Activated CD8-positive, alpha-beta memory T cell treated with anti-CD3 and anti-CD28 coated beads, Interleukin-2, amount 50 U/mL, for 1 hour (primary cell): ENCODE measurements around the gene NOSIP.

Source experiments
- DNase-seq: peaks from one replicate; pipeline ENCODE4 v3.0.0-alpha.2; 2020; ENCODE audit errors: extremely low read depth

Gene NOSIP

GRCh38 chr19:49546825-49547565 lies 33.4 kb downstream of the NOSIP start:
- no peak for DNase-seq

- no peak for DNase-seq
Observed at GRCh38 chr19:49544154-49544553, 36.2 kb downstream of the NOSIP start.

GRCh38 chr19:49543032-49543431 lies 37.3 kb downstream of the NOSIP start:
- no peak for DNase-seq

- no peak for DNase-seq
Observed at GRCh38 chr19:49542446-49542845, 37.9 kb downstream of the NOSIP start.

DNA sequence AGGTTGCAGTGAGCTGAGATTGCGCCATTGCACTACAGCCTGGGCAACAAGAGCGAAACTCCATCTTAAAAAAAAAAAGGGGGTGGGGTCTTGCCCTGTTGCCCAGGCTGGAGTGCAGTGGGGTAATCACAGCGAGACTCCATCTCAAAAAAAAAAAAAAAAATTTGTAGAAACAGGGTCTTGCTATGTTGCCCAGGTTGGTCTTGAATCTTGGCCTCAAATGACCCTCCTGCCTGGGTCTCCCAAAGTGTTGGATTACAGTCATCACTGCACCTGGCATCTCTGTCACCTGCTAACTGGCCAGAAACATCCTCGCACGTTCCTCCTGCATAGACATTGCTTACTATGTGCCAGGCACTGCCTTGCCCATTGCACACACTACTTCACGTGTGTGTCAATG lies 38.4 kb downstream of the NOSIP start:
- no peak for DNase-seq

- DNase-seq: no peak
Observed at GRCh38 chr19:49539192-49539952, 41.0 kb downstream of the NOSIP start.

DNA sequence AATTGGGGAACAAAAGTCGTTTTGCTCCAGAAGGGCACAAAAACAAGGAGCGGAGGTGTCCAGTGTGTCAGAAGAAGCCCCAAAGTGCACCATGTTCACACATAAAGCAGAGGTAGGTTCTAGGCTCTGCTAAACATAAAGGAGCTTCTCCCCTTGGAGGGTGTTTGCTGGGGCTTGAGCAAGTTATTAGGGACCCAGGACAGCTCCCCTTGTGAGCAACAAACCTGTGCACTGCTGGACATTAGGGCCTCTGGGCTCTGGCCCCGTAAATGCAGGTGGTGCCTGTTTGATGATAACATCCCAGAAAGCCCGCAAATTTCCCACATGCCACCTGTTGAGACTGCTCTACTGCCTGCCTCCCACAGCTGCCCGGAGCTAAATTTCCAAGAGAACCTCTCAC lies 41.7 kb downstream of the NOSIP start:
- no peak for DNase-seq

DNA sequence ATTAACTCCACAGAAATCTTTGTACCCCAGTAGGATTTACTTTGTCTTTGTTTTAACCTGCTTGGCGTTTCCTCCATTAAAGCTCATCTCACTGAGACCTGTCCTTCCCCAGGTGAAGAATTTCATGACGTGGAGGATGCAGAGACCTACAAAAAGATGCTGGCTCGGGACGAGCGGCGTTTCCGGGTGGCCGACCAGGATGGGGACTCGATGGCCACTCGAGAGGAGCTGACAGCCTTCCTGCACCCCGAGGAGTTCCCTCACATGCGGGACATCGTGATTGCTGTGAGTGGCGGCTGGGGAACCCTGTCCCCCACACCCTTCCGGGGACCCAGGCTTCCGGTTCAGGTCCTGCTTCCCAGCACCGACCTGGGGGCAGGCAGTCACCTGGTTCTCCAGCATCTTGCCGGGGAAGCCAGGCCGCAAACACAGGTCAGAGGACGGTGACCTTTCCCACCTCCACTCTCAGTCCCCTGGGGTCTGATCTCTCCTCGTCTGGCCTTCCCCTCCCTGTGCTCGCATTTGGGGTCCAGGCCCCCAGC lies 43.4 kb downstream of the NOSIP start:
- no peak for DNase-seq

DNA sequence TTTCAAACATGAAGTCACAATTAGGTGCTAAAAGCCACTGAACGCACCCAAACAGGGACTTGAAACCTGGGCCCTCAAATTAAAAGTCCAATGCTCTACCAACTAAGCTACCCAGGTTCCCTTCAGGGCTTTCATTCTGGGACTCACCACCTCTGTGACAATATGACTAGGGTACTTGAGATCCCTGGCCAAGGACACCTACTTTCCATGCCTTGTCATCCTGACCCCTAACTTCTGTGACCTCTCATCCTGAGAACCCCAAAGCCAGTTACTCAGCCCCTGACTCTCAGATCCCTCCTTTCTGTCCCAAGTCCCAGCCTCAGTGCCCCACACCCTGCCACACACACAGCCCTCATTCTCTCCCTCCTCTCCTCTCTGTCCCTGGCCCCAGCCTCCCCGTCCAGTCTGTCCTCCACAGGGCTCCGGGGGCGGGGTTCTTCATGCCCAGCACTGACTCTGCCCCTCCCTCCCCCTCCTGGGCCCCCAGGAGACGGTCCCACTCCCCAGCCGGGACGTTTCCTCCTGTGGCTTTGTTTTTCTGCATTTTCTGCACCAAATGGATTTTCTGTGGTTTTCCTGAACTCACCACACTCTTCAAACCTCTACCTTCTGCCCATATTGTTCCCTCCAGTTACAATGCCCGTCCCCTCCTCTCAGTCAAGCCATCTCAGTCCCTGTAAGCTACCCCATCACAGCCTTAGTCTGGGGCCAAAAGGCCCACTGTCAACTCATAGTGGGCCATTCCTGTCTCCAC lies 45.5 kb downstream of the NOSIP start:
- no peak for DNase-seq

DNA sequence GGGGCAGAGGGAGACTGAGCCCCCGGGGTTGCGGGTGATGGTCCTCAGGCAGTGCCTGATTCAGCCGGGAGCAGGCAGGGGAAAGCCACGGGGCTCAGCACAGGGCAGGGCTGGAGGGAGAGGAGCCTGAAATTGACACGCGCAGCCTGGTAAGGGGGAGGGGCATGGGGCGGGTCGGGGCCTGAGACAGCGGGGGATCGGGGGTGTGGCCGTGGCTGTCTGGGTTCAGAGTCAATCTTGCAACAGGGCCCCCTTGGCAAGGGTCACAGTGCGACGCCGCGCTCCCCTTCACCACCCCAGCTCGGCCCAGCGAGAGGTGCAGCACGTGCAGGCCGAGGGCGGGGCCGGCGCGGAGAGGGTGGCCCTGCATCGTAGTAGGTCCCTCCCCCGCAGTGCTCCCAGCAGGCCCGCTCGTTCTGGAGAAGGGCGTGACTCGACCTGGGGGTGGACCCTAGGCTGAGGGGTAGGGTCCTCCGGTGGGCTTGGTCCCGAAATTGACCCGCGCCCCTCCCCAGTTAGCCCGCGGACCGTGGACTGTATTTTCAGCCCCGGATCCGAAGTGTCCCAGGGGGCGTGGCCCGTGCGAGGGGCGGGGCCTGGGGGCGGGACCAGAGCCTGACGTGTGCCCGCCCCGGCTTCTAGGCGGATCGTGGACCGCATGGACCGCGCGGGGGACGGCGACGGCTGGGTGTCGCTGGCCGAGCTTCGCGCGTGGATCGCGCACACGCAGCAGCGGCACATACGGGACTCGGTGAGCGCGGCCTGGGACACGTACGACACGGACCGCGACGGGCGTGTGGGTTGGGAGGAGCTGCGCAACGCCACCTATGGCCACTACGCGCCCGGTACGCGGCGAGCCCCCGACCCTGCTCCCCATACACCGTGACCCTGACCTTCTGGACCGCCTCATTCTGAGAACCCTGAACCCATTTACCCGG lies 46.5 kb downstream of the NOSIP start:
- DNase-seq: peak; percentile 45

DNA sequence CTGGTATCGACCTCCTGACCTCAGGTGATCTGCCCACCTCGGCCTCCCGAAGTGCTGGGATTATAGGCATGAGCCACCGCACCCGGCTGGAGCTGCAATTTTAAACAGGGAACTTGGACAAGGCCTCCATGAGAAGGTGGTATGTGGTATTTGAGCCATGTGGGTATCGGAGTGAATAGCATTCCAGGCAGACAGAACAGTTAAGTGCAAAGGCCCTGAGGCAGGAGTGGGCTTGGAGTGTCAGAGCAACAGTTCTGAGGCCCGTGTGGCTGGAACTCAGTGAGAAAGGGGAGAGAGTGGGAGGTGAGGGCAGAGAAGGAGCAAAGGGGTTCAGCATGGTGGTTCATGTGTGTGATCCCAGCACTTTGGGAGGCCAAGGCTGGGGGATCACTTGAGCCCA lies 49.6 kb downstream of the NOSIP start:
- DNase-seq: no peak

- no peak for DNase-seq
Observed at GRCh38 chr19:49528211-49528771, 52.1 kb downstream of the NOSIP start.

DNA sequence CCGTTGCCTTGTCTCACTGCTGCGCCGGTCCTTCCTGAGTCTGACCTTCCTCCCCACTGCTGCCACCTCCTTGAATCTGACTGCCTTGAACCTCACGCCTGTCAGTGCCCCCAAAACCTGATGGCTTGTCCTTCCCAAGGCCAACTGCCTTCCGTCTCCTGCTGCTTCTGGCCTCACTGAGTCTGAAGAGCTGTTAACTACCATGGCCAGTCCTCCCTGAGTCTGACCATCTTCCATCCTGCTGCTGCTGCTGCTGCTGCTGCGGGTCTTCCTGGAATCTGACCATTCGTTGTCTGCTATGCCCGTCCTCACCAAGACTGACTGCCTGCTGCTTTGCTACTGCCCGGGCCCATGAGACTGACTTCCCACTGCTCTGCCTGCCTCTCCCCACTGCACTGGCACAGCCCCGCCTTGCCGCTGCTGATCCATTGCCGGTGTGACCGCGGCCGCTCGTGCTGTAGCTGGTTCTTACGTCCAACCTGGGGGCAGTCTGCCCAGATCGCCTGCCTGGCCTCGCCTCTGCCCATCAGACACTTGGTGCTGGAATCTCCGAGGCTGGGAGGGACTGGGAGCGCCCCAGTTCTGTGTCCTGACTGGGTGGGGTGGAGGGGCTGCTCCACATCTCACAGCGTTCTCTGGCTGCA lies 55.4 kb downstream of the NOSIP start:
- DNase-seq: no peak

DNA sequence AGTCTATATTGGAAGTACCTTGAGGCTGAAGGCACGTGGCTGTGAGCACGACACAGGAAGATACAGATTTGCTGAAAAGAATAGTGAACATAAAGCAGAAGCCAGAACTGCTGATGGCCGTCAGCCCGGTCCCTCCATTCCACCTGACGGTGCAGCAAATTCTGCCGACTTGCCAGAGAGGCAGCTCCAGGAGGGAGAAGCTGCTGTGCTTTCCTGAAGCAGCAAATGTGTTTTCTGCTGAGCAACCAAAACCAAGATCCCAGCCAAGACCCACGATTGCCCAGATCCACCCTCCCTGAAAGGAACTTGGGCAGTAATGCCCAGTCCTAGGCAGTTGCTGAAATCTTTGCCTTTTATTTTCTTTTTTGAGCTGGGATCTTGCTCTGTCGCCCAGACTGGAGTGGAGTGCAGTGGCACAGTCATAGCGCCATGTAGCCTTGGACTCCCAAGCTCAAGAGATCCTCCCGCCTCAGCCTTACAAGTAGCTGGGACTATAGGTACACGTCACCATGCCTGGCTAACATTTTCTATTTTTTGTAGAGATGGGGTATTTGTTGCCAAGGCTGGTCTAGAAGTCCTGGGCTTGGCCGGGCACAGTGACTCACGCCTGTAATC lies 59.5 kb downstream of the NOSIP start:
- no peak for DNase-seq

- no peak for DNase-seq
Observed at GRCh38 chr19:49518033-49518432, 62.3 kb downstream of the NOSIP start.

DNA sequence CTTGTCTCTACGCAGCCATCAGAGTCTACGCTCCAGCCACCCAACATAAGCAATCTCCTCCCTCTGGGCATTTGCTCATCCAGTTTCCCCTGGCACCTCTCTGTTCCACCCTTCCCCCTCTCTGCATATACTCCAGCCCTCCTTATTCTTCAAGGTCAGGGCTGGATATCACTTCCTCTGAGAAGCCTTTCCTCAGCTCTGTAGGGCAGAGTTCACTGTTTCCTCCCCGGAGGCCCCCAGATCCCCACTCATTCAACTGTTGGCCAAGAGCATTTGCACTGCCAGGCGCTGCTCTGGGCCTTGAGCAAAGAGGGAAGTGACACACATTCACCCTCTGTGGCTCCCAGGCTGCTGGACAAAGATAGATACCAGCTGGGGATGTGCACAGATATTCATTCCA lies 64.6 kb downstream of the NOSIP start:
- DNase-seq: no peak

DNA sequence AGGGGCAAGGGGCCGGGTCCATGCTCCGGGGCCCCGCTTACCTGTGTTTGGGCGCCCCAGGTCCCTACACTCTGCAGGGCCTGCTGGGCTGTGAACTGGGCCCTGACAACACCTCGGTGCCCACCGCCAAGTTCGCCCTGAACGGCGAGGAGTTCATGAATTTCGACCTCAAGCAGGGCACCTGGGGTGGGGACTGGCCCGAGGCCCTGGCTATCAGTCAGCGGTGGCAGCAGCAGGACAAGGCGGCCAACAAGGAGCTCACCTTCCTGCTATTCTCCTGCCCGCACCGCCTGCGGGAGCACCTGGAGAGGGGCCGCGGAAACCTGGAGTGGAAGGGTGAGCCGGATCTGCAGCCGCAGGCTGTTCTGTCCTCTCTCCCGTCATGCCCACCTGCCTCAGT lies 66.2 kb downstream of the NOSIP start:
- DNase-seq: no peak

DNA sequence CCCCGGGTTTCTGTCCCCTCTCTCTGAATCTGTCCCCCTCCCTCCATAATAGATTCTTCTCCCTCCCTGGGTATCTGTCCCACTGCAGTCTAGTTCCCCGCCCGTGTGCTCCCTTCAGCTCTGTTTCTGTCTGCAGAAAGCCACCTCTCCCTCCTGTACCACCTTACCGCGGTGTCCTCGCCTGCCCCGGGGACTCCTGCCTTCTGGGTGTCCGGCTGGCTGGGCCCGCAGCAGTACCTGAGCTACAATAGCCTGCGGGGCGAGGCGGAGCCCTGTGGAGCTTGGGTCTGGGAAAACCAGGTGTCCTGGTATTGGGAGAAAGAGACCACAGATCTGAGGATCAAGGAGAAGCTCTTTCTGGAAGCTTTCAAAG lies 66.6 kb downstream of the NOSIP start:
- no peak for DNase-seq

- no peak for DNase-seq
Observed at GRCh38 chr19:49512970-49513745, 67.2 kb downstream of the NOSIP start.
